K562 treated with DMSO at 1 percent for 48 hours (cell line): ENCODE measurements around the gene BMP15. TPM values are rescaled to one million over a fixed set of nuclear protein-coding genes. Genes with fewer than 3 reads are reported as not detected.

ENCODE experiments used
- total RNA-seq: library from RNA; unstranded; fragments of 300-600 nt; gene quantifications from 2 replicates; pipeline ENCODE4 v1.2.3, GENCODE V29; 2022; ENCODE audit warnings: low replicate concordance; ENCODE audit errors: extremely low read depth

BMP15 gene
- total RNA-seq = not detected in 2 replicates

DNA sequence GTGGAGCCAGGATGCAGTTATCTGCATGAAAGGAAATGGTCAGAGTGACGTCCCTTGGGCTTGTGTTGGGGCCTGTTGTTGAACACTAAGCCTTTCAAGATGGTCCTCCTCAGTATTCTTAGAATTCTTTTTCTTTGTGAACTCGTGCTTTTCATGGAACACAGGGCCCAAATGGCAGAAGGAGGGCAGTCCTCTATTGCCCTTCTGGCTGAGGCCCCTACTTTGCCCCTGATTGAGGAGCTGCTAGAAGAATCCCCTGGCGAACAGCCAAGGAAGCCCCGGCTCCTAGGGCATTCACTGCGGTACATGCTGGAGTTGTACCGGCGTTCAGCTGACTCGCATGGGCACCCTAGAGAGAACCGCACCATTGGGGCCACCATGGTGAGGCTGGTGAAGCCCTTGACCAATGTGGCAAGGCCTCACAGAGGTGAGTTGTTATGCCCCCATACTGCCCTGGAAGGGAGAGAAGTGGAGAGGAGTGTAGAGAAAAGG lies at the start of gene BMP15:
BMP15 (plus strand) TSS at position 51 of the 492 bp plus-strand sequence; CDS start at position 100, 49 bp downstream.

Other genes starting within 250 kb of the BMP15 start
- not detected in 2 replicates for gene SHROOM4, start 96.5 kb upstream of the BMP15 start, total RNA-seq